ENCODE measurements around the gene BLACAT1. TPM values are rescaled to one million over a fixed set of nuclear protein-coding genes. Genes with fewer than 3 reads are reported as not detected.

BLACAT1 gene
- total and polyA plus RNA-seq, 2 of the 4 experiments (the other 2 are of a cell fraction), result under 0.01 to 0.05 TPM

GRCh38 chr1:205421798-205422197 is 34.0 kb downstream of the BLACAT1 start, which contains the start of gene LEMD1:
LEMD1 (minus strand) TSS chr1:205422056; CDS start chr1:205420536, 1,520 bp downstream.
- Histone ChIP-seq H3K79me1 (ENCODE audit: low read depth in 1 of 2, low read length in 2 of 2) (no peaks in the 10 kb centered on the region), H3K27ac (ENCODE audit: insufficient read depth, low read length) (no peak within 1 kb of the TSS), H3K4me2 (ENCODE audit: low read depth, low read length) (no peak within 1 kb of the TSS), H3K4me1 (ENCODE audit: control insufficient read depth, insufficient read depth, low read length) (no peaks in the 10 kb centered on the region), H2AK9ac (replicated peaks; ENCODE audit: low read depth, low read length, poor library complexity) (no peak within 1 kb of the TSS), H3K36me3 (ENCODE audit: control insufficient read depth, insufficient read depth, low read length) (no peaks in the 10 kb centered on the region), H3K9me3 (ENCODE audit: control insufficient read depth, insufficient read depth, low read length) (no peaks in the 10 kb centered on the region), H3K4ac (ENCODE audit: low read depth, low read length) (no peak within 1 kb of the TSS), H4K20me1 (ENCODE audit: insufficient read depth, low read length) (no peaks in the 10 kb centered on the region), H2AK5ac (ENCODE audit: low read depth, low read length) (no peak within 1 kb of the TSS), H2BK15ac (ENCODE audit: low read depth, low read length) (no peak within 1 kb of the TSS), H4K91ac (ENCODE audit: insufficient read depth, low read depth, low read length) (no peak within 1 kb of the TSS), H3K14ac (replicated peaks; ENCODE audit: low read depth, low read length) (no peak within 1 kb of the TSS), H4K5ac (ENCODE audit: low read depth, low read length) (no peak within 1 kb of the TSS), H2AFZ (replicated peaks; ENCODE audit: low read length, poor library complexity) (no peak within 1 kb of the TSS), H2BK20ac (ENCODE audit: low read depth, low read length) (no peak within 1 kb of the TSS), H2BK120ac (ENCODE audit: low read depth, low read length) (no peak within 1 kb of the TSS), H3K9ac (ENCODE audit: low read depth, low read length) (no peak within 1 kb of the TSS), H4K8ac (ENCODE audit: low read depth in 2 of 2, low read length in 2 of 2) (no peak within 1 kb of the TSS), H3K27me3 (ENCODE audit: control insufficient read depth, insufficient read depth, low read length) (peaks cover 51% of the 10 kb centered on the region), H2BK5ac (ENCODE audit: low read depth, low read length, poor library complexity, severe bottlenecking) (no peak within 1 kb of the TSS), H3K56ac (ENCODE audit: extremely low read depth, insufficient read depth, low read length) (no peak within 1 kb of the TSS), H3K9me1 (ENCODE audit: insufficient read depth, low read length) (no peaks in the 10 kb centered on the region), H3K4me3 (ENCODE audit: insufficient read depth, low read depth, low read length) (no peak within 1 kb of the TSS), H3K18ac (ENCODE audit: low read depth, low read length) (no peak within 1 kb of the TSS), H3K23ac (ENCODE audit: low read depth, low read length) (no peak within 1 kb of the TSS)
- WGBS, 2 experiments (ENCODE audit: extremely low coverage in 2 of 2, insufficient read length in 1 of 2), result no CpG with 5 or more reads among the region's 2 CpGs
- TF ChIP-seq SMC3 (IDR thresholded peaks at IDR 0.05; ENCODE audit: low read depth, low read length), result no peak
- no peak for TF ChIP-seq BHLHE40 (IDR thresholded peaks at IDR 0.05; ENCODE audit: low read depth, low read length)
- no peak for TF ChIP-seq NFE2L2 (IDR thresholded peaks at IDR 0.05; ENCODE audit: low read depth, low read length)
- TF ChIP-seq MXI1 (IDR thresholded peaks at IDR 0.05; ENCODE audit: borderline replicate concordance, low read depth, low read length), result no peak
- no peak for TF ChIP-seq MAFK (IDR thresholded peaks at IDR 0.05; ENCODE audit: low read depth, low read length)
- no peak for TF ChIP-seq CTCF (conservative IDR thresholded peaks at IDR 0.05; ENCODE audit: low read depth, low read length)
- TF ChIP-seq MAZ (IDR thresholded peaks at IDR 0.05; ENCODE audit: borderline replicate concordance, low read depth, low read length), result no peak
- no peak for TF ChIP-seq CHD1 (IDR thresholded peaks at IDR 0.05; ENCODE audit: low read depth, low read length)
- TF ChIP-seq, protein P1, sequence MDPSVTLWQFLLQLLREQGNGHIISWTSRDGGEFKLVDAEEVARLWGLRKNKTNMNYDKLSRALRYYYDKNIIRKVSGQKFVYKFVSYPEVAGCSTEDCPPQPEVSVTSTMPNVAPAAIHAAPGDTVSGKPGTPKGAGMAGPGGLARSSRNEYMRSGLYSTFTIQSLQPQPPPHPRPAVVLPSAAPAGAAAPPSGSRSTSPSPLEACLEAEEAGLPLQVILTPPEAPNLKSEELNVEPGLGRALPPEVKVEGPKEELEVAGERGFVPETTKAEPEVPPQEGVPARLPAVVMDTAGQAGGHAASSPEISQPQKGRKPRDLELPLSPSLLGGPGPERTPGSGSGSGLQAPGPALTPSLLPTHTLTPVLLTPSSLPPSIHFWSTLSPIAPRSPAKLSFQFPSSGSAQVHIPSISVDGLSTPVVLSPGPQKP (IDR thresholded peaks at IDR 0.05; ENCODE audit: borderline replicate concordance, low read depth, low read length), result no peak
- no peak for TF ChIP-seq POLR2A (IDR thresholded peaks at IDR 0.05; ENCODE audit: low read depth, low read length)
- no peak for TF ChIP-seq RFX5 (IDR thresholded peaks at IDR 0.05; ENCODE audit: low read depth, low read length)
- TF ChIP-seq USF2 (IDR thresholded peaks at IDR 0.05; ENCODE audit: low read depth, low read length), result no peak
- TF ChIP-seq RAD21 (IDR thresholded peaks at IDR 0.05; ENCODE audit: low read length), result no peak
- TF ChIP-seq FOS (IDR thresholded peaks at IDR 0.05; ENCODE audit: low read depth, low read length), result no peak
- TF ChIP-seq CEBPB (IDR thresholded peaks at IDR 0.05; ENCODE audit: low read depth, low read length), result no peak
- no peak for TF ChIP-seq RCOR1 (IDR thresholded peaks at IDR 0.05; ENCODE audit: insufficient replicate concordance, low read length)
- dilution Hi-C loops (cut with HindIII; ENCODE audit: low sequenced_read_pairs, unreplicated experiment), result no loop called here
- in situ Hi-C loops (cut with MboI; ENCODE audit: low sequenced_read_pairs), result no loop called here
- ATAC-seq (ENCODE audit: low read depth) (no peak), DNase-seq (no peak)
- ChIA-PET POLR2A (ENCODE audit: unreplicated experiment) (no interaction called here), CTCF (interaction anchor here (2.1 kb wide), 1 partner anchor 9 kb away, joined by 8 read pairs; no protein-coding TSS in a partner anchor)
- intact Hi-C loops (cut with micrococcal nuclease), result no loop called here
- no TSS peak for BruUV-seq (replicated peaks)

All from IMR-90 (cell line).